NCI-H226 (cell line): Measurements from ENCODE around the gene TREML1.

ENCODE experiments used
- DNase-seq: peaks from one replicate; pipeline ENCODE4 v3.0.0-alpha.2; 2015

Gene TREML1

DNA sequence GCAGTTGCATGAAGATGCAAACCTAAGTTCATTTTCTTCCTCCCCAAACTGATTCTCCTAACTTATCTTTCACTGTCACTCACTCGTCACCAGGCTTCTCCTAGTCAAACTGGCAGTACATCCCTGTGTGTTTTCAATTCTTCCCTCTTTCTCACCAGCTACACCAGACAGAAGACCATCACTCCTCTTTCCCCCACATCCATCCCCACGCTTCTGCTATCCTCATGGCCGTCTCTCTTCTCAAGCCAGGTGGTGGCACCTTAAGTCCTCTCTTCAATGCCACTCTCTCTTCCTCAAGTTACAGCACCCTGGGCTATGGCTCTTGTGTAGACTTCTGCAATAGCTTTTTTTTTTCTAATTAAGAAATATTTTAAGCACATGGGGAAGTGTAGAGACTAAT, 23.1 kb upstream of the TREML1 start:
- no peak for DNase-seq

DNA sequence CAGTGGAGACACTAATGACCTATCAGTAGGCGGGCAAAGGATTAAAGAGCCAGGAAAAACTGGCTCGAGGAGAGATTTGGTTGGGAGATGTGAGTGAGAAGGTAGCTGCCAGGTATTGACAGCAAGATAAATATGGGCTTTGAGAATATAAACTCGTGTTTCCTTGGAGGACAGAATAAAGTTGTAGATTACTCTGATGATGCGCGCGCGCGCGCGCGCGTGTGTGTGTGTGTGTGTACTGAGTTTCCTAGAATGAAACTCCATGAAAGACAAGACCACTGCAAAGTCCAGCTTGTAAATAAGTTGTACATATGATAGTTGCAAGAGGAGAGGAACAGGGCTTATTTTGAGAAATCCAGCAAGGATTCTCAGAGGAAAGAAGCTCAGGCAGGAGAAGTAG, 22.0 kb upstream of the TREML1 start:
- DNase-seq = no peak

DNA sequence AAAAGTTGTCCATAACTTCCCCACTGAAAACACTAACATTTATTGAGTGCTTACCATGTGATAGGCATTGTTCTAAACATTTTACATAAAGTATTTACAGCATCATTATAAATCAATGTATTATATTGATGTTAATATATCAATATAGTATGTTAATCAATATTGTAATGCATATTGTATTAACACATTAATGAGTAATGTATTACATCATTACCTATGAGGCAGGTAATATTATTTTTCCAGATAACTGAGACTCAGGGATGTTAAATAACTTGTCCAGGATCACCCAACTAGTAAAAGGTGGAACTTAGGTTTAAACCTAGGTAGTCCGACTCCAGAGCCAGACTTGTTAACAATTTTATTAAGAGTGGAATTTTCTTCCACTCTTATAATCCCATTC, 20.9 kb upstream of the TREML1 start:
- no peak for DNase-seq

DNA sequence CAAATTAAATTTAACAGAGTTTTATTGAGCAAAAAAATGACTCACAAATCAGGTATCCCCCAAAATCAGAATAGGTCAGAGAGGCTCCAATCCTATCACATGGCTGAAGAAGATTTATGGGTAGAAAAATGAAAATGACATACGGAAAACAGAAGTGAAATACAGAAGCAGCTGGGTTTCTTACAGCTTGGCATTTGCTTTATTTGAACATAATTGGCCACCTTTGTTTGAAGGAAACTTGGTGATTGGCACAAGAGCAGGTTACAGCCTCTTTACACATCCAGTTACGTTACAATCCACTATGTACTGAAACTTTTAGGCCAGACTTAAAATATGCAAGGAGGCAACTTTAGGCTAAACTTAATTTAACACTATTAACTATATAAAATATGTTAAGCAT, 20.5 kb upstream of the TREML1 start:
- DNase-seq = no peak

DNA sequence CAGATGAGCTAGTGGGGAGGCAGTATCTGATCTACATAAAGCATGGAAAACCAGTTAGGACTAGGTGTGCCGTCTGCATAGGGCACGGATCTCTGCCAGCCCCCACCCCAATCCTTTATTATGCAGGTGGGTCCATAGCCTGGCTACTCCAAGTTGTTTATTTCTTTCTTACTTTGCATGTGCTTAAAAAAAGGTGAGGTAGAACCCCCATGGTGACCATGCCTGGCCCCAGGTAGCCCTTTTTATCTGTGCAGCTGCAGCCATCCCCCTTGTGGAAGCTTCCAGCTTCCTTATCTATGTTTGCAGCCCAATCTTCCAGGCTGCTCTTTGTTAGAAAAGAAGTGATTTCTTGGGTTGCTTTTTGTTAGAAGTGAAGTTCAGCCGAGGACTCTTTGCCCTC, 17.8 kb upstream of the TREML1 start:
- no peak for DNase-seq

DNA sequence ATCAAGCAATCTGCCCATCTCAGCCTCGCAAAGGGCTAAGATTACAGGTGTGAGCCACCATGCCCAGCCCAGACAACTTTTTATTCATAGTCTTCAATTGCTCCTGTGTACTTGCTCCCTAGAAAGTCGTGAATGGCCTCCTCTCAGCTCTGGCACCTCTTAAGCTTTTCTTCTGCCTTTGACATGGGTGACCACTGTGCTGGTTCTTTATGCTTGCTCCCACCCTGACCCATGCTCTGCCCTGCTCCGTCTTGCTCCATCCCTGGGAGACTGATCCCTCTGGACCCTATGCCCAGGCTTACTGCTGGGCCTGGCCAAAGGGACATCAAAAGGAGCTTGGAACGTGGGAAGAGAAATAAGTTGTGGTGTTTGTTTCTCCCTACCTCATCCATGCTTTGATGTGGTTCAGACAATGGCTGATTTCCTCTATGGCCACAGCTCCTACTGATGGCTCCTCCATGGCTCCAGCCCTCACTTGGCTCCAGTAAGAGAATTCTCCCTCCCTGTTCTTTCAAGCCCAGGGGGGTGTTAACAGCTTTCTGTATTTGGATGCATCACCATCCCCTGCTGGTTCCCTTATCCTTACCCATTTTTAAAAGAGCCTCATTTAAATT, 16.5 kb upstream of the TREML1 start:
- no peak for DNase-seq

DNA sequence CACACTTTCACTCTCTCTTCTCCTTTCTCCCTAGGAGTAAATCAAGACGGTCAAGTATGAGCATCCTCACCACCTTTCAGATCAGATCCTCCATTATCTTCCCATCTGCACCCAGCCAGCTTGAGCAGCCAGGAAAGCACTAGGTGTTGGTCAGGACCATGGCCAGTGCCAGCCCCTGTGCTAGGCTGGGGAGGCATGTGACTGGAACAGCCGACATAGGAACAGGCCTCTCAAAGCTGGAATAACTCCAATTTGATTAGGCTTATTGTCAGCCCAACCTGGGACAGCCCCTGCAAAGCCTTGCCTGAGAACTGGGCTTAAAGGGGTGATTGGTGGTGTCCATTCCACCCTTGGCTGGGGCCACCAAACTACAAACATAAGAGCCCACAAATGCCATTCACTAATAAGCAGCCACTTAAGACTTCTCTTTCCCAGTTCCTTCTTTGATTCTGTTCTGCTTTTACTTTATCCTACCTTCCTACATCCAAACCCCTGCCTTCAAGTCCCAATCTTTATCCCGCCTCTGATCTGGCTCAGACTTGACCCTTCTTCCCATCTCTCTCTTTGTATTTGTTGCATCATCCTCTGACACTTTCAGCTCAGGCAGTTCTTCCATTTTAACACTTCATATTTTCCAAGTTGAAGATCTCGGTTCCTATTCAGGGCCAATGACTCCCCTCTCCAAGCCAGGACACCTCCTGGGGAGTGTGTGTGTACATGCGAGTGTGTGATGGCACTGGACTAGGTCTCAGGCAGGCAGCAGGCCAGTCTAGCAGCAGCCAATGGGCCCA, 13.2 kb upstream of the TREML1 start:
- no peak for DNase-seq

DNA sequence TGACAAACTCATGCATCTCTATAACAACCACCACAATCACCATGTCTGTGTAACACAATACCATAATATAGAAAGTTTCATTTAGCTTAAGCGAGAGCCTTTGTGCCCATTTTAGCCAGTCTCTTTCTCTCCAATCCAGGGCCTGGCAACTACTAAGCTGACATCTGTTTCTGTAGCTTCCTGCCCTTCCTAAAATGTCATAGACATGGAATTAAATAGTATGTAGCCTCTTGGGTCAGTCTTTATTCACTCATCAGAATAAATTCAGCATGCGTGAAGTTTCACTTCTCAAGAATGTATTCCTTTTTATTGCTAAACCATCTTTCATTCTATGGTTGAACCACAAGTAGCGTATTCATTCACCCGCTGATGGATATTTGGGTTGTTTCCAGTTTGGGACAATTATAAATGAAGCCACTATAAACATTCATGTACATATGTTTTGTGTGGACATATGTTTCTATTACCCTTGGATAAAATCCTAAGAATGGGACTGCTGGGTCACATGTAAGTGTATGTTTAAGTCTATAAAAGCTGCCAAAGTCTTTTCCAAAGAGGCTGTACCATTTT, 10.5 kb upstream of the TREML1 start:
- no peak for DNase-seq

DNA sequence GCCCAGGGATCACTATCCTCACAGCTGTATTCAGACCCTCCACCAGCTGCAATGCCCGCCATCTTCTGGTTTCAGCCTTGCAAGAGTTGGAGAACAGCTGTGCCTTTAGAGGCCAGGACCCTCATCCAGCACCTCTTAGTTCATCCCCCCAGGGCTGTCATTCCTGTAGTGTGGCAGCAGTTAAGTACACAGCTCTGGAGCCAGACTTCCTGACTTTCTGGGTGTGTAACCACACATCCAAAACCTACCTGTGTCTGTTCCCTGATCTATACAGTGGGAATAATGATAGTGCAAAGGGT, 9.2 kb upstream of the TREML1 start:
- no peak for DNase-seq

DNA sequence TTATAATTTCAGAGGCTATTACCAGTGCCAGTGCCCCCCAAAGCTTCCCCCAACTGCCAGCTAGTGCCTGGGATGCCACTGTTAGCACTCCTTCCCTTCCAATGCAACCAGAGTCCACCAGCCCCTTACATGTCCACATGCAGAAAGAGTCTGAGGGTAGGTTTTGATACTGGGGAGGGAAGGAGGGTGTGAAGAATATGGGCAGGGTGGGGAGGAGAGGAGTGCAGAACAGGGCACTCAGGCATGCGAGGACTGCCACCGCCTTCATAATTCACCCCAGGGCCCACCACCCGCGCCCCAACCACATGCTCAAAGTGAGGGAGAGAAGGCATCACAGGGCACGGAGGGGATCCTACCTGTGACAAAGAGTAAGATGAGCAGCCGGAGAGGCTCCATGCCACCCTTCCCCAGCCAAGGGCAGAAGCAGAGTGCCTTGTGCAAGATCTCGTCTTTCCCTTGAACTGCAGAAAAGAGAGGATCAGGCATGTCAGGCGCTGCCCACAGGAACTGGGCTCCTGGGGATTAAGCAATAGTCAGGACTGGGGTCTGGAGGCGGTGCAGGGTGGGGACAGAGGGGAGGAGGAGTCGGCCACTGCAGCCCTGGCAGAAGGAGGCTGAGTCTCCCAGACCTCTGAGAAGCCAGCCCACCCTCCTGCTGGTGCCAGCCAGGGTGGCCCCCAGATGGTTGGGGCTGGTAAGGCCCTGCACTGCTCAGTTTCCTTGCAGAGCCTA, 8.7 kb upstream of the TREML1 start, which contains the start of gene TREM2:
Gene TREM2 (minus strand): TSS at position 430 of the 732 bp plus-strand sequence. CDS start 34 bp downstream, at position 396.
- DNase-seq = no peak

DNA sequence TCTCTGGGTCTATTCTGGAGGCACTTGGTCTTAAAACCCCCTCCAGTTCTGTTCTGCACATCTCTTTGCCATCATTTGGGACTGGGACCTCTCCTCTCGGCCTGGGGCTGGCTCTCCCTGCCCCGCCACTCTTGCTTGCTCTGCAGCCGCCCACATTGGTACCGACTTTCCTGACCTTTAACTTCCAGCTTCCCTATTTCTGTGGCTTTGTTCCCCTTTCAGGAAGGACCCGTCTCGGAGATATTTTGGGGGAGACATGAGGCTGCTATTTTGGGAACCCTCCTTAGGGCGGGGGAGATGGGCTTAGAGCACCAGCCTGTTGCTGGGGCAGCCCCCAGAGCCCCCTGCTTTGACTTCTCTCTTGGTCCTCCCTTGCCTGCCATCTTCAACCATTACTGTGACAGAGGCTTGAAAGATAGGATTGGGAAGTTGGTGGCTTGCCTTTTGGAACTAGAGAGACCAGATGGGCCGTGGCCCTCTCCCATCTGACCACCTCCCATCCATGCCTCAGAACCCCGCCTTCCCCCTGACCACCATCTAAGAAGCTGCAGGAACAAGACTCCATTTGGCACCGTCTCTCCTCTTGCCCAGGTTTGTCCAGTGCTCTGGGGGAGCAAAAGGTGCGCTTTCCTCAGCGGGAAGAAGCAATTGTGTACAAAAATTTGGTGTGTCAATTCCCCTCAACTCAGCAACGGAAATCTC, 7.9 kb upstream of the TREML1 start:
- no peak for DNase-seq

DNA sequence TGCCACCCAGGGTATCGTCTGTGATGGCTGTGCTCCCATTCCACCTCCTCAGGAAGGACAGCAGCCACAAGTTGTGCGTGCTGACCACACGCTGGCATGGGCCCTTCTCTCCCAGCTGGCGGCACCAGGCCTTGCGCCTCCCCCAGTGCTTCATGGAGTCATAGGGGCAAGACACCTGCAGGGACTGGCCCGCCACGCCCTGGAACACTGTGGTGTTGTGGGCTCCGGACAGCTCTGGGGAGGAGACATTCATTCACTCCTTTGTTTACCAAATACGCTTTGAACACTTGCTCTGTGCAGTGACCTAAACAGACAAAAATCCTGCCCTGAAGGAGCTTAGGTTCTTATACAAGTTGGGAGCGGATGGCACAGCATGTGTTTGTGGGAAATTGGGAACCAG, 7.2 kb upstream of the TREML1 start:
- no peak for DNase-seq

DNA sequence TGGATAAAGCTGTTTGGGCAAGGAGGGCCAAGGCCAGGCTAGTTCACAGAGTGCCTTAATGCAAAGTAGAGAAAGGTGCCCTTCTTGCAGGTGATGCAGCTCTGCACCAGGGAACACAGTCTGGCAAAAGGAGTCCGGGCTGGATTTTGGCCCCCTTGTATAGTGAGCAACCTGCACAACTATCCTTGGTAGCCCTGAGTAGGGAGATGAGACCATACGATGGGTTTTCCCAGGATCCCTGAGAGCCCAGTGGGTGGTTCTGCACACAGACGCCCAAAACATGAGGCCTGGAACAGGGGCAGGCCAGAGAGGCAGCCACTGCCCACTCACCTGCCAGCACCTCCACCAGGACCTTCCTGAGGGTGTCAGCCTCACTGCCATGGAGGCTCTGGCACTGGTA, 6.8 kb upstream of the TREML1 start:
- no peak for DNase-seq

DNA sequence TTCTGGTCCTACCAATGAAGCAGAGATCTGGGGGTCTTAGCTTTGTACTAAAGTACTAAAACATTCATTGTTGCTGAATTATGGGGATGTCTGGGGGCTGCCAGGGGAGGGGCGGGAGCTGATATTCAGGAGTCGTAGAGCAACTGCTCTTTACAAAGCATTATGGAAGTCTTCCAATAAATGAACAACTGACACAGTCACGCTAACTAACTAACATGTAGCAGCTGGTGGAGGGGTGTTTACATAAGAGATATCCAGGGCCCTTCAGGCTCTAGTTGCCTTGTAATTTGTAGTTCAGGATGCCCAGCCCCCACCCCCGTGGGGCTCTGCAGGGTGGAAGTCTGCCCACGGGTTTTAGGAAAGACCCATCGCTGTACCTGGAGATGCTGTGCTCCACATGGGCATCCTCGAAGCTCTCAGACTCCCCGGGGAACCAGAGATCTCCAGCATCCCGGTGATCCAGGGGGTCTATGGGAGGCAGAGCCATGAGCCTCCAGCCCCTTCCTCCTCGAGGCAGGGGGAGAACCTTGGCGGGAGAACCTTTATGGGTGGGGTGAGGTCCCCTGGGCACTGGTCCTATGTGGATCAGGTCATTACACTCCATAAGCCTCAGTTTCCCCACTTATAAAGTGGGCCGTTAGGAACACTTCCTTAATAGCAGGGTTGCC, 5.4 kb upstream of the TREML1 start:
- no peak for DNase-seq

DNA sequence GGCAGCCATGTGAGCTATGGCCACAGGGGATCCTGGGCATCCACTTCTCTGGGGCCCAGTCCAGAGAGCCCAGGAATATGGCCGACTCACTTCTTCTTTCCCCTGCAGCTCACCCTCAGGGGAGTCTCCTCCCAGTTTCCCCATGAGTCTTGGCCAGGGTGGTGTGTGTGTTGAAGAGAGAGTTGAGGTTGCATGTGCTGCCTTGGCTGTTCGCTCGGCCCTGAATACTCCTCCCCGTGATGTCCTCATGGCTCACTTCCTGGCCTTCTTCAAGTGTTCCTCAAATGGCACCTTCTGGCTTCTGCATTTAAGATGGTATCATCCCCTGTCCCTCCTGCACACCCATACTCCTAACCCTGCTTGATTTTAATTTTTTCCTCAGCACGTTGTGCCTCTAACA, 3.2 kb upstream of the TREML1 start:
- DNase-seq = no peak

DNA sequence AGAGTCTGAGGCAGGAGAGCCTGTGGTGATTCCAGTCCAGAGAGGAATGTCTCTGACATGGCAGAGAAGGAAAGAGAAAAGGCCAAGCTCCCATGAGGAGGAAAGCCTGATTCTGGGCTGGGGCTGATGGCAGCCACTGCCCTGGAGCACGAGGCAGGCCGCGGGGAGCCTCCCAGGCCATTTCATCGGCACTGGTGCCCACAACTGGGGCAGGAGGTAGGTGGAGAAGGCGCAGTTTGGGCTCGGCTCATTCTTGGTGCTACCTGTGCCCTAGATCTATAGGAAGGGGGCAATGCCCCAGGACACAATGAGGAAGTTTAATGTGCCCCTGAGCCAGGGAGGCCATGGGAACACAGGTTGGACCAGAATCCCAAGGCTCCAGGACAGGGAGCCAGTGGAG, 2.6 kb upstream of the TREML1 start:
- DNase-seq = no peak

DNA sequence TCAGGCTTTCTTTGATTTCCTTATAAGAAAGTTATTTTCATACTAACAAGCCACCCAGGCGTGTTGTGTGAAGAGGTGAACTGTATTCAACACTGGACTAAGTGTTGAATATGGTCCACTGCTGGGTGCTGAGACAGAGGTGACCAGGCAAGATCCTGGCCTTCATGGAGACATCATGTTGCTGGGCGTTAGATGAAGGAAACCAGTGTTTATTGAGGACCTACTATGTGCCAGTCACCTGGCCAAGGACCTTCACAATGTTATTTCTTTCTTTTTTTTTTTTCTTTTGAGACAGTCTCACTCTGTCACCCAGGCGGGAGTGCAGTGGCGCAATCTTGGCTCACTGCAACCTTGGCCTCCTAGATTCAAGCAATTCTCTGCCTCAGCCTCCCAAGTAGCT, 1.9 kb upstream of the TREML1 start:
- no peak for DNase-seq

DNA sequence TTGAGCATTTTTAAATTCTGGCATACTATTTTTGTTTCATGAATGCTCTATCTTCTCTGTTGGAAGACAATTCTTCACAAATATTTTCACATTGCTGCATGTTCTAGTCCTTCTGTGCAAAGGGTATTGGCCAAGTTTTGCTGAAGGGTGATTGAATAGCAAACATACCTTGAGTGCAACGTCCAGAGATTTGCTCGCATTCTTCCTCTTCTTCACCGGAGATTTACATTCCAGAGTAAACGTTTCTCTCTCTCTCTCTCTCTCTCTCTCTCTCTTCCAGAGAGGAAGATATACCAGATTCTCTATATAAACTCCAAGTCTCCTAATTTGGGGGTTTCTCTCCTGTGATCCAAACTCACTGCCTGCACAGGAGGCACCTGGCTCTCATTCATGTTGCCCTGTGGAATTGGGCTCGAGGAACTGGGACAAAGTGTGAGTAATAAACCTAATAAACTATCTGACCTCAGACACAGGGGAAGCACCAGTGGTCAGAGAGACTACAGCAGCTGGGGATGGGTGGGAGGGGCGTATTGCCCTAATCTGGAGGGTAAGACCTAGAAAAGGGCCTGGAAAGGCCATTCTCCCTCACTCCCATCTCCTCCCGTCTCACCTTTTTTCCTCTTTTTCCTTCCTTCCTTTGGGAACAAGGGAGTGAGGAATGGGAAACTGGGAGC, 1.1 kb upstream of the TREML1 start:
- no peak for DNase-seq

DNA sequence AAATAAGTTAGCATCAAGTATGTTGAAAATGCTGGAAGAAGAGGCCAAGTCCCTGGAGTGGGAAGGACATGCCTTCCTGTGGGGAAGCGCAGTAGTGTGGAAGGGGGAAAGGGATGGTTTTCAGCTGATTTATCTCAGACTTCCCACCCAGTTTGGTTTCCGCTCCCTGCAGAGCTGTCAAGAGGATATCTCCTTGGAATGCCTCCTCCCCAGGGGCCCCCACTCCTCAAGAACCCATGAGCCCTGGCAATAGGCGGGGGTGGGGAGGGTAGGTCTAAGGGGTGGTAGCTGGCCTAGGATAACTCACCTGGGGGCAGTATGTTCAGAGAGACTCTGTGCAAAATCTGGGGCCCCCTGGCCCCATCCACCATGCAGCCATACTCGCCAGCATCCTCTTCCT, 696 bp downstream of the TREML1 start:
- no peak for DNase-seq

DNA sequence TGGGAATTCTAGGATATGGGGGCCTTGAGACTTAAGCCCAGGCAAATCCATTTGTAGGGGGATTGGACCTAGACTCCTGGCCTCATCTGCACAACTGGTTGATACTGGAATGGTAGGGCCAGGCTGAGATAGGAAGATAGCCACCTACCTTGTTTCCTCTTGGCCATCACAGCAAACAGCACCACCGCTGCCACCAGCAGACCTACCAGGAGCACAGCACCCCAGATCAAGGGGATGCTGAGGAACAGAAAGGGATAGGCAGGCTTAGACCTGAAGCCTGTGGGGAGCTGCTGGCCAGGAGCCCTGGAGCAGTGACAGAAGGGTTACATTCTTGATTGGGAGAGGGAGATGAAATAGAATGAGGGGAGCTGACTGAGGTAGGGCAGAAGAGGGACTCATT, 3.5 kb downstream of the TREML1 start:
- no peak for DNase-seq

DNA sequence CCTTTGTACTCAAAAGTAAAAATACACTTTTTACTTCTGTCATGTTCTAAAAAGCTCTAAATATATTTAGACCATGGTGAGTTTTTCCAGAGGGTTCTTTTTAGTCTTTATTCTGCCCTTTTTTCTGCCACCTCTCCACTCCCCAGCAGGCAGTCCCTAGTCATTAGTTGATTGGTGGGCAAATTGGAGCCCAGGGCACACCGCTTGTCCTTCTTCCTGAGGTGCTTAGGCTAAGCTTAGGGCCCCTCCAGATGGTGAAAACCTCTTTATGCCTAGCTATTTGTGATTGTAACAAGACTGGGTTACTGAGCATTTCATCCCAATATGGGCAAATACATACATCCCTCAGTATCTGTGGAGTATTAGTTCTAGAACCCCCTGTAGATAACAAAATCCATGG, 6.2 kb downstream of the TREML1 start:
- DNase-seq = no peak

DNA sequence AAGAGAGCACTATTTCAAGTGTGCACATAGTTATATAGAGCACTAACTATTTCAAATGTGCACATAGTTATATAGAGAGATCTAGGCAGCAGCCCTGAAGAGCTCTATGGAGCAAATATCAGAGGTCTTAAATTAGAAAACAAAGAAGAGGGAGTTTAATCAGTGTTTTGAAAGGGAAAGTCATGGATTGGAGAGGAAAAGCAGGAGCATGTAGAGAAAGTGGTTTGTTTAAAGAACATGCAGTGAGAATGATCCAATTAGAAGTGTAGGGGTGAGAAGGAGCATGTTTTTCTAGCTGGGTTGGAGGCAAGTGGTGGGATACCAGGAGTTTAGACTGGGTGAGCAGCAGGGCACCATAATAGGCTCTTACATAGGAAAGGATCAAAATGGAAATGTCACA, 17.2 kb downstream of the TREML1 start:
- DNase-seq = no peak
